Measurements from ENCODE around the gene RUBCN. TPM values are rescaled to one million over a fixed set of nuclear protein-coding genes. Genes with fewer than 3 reads are reported as not detected.

The RUBCN gene
- total and polyA plus RNA-seq, 7 donors = 2.4 to 41.8 (median 35.2) TPM

DNA sequence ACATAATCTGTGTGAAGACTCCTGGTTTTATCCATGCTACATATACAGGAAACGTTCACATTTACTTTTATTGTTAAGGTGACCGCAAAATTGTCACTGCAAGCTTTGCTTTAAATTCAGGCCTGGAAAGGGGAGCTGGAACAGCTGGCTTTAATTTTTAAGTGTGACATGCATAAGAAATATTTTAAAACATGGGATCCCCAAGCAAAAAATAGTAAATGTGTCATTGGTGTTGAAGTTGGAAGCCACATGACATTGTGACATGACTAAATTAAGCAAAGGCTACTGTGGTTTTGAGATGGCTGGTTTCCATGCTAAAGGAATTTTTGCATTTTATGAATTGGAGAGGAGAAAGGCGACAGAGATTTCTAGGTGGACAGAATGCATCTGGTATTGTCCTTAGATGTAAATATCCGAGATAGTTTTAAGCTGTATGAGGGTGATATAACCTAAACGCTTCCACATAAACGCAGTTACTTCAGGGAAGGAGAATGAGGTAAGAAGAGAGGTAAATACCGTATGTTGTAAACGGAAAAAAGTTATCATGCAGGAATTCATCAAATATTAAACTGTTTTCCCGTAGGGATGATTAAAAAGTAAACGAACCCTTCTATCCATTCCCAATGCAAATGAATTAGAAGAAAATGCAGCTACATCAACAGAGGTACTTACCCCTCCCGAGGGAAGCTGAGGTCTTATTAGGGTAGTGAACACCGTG lies 12.1 kb upstream of the RUBCN start:
- WGBS, 2 donors = 20 to 33% methylated on average over 12 of the region's 12 CpGs
- TF ChIP-seq EP300 (IDR thresholded peaks at IDR 0.05) (no peak), POLR2A (IDR thresholded peaks at IDR 0.05) (no peak), POLR2AphosphoS5 (IDR thresholded peaks at IDR 0.05) (no peak)
- TF ChIP-seq, protein P1, sequence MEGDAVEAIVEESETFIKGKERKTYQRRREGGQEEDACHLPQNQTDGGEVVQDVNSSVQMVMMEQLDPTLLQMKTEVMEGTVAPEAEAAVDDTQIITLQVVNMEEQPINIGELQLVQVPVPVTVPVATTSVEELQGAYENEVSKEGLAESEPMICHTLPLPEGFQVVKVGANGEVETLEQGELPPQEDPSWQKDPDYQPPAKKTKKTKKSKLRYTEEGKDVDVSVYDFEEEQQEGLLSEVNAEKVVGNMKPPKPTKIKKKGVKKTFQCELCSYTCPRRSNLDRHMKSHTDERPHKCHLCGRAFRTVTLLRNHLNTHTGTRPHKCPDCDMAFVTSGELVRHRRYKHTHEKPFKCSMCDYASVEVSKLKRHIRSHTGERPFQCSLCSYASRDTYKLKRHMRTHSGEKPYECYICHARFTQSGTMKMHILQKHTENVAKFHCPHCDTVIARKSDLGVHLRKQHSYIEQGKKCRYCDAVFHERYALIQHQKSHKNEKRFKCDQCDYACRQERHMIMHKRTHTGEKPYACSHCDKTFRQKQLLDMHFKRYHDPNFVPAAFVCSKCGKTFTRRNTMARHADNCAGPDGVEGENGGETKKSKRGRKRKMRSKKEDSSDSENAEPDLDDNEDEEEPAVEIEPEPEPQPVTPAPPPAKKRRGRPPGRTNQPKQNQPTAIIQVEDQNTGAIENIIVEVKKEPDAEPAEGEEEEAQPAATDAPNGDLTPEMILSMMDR (IDR thresholded peaks at IDR 0.05) = no peak
- Histone ChIP-seq H3K27ac (peak overlapping the region; percentile 89 to 98 (median 95)), H3K27me3 (no peaks in the 10 kb centered on the region), H3K4me3 (peak overlapping the region; percentile 56 to 85 (median 77)), H3K9me3 (no peaks in the 10 kb centered on the region), H3K36me3 (no peaks in the 10 kb centered on the region), H3K4me1 (peaks cover 0 to 33% (median 23%) of the 10 kb centered on the region in 4 donors)
- intact Hi-C loops (cut with DNase I) = loop anchor here (1.0 to 5.0 kb wide), 2 partner anchors 11 to 99 kb away; no protein-coding TSS in a partner anchor
- DNase-seq = no peak

DNA sequence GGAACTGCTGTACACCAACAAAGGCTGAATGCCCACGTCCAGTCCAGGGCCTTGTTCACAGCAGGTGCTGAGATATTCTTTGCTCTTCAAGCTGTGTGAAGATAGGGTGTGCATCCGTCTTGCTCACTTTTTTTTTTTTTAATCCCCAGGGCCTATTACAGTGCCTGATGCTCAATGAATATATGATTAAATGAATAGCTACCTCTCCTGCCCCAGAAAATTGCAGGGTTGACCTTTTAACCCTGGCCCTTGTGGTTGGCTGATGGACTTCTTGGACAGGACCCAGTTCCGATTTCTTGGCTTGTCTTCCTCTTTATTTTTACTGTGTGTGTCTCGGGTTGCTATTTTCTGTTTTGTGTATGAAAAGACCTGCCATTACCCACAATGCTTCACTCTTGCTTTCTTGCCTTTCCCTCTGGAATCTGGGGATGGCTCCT lies 10.1 kb upstream of the RUBCN start:
- DNase-seq = no peak
- Histone ChIP-seq H3K9me3 (no peaks in the 10 kb centered on the region), H3K27ac (no peak overlapping the region), H3K4me3 (no peak overlapping the region), H3K36me3 (no peaks in the 10 kb centered on the region), H3K4me1 (peaks cover 0 to 19% (median 12%) of the 10 kb centered on the region in 4 donors), H3K27me3 (no peaks in the 10 kb centered on the region)
- TF ChIP-seq POLR2AphosphoS5 (IDR thresholded peaks at IDR 0.05) = no peak
- TF ChIP-seq, protein P1 (IDR thresholded peaks at IDR 0.05) = no peak
- no peak for TF ChIP-seq POLR2A (IDR thresholded peaks at IDR 0.05)
- TF ChIP-seq EP300 (IDR thresholded peaks at IDR 0.05) = no peak
- 69 to 78% methylated on average over 4 of the region's 4 CpGs for WGBS, 2 donors
- intact Hi-C loops (cut with DNase I) = loop anchor here (5.0 kb wide), 1 partner anchor 100 kb away; no protein-coding TSS in a partner anchor

DNA sequence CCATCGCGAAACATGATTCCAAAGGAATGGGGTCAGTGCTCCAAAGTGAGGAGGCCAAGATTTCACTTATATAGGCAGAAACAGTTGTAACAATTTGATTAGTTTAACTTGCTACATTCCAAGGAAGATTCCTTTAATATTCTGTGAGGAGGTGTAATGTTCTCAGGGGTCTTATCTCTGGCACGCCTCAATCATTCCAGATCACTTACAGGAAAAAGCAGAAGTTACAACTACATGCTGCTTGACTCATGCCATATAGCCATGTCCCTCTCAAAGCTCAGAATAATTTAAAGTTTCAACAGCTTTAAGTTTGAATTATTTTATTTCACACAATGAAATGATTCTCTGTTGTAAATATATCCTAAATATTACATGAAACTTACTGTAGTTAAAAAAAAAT lies 9.5 kb upstream of the RUBCN start:
- no peaks in the 10 kb centered on the region for H3K36me3 ChIP-seq
- peaks cover 0 to 13% (median 6%) of the 10 kb centered on the region in 4 donors for H3K4me1 ChIP-seq
- H3K27me3 ChIP-seq = no peaks in the 10 kb centered on the region
- intact Hi-C loops (cut with DNase I) = loop anchor here (5.0 kb wide), 1 partner anchor 101 kb away; no protein-coding TSS in a partner anchor
- WGBS, 2 donors = 83 to 84% methylated on average over 3 of the region's 3 CpGs
- TF ChIP-seq, protein P1 (IDR thresholded peaks at IDR 0.05) = no peak
- TF ChIP-seq POLR2AphosphoS5 (IDR thresholded peaks at IDR 0.05) (no peak), EP300 (IDR thresholded peaks at IDR 0.05) (no peak), POLR2A (IDR thresholded peaks at IDR 0.05) (no peak)
- DNase-seq = no peak
- no peak overlapping the region for H3K4me3 ChIP-seq
- H3K27ac ChIP-seq = no peak overlapping the region
- no peaks in the 10 kb centered on the region for H3K9me3 ChIP-seq

DNA sequence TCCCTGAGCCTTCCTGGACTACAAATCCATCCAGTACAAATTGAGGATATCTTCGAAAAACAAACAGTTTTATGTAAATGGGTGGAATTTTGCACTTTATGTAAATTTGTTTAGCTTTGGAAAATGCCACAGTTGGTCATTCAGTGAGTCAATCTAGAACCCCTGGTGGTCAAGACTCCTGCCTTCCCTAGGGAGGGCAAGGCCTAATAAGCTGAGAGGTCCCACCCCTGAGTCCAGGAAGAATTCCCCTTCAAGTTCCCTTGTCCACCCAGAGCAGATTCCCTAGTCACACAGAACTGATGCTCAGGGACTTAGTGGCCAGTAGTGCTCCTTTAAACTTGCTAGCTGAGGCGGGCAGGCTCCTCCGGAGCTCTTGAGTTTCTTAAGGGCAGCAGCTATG lies 6.1 kb upstream of the RUBCN start:
- DNase-seq = no peak
- Histone ChIP-seq H3K36me3 (no peaks in the 10 kb centered on the region), H3K4me3 (no peak overlapping the region), H3K27me3 (no peaks in the 10 kb centered on the region), H3K27ac (no peak overlapping the region), H3K4me1 (peaks cover 0 to 2% (median under 1%) of the 10 kb centered on the region in 4 donors), H3K9me3 (no peaks in the 10 kb centered on the region)
- WGBS, 2 donors = 90 to 92% methylated on average over 3 of the region's 3 CpGs
- intact Hi-C loops (cut with DNase I) = no loop called here
- no peak for TF ChIP-seq POLR2A (IDR thresholded peaks at IDR 0.05)
- TF ChIP-seq POLR2AphosphoS5 (IDR thresholded peaks at IDR 0.05) = no peak
- no peak for TF ChIP-seq EP300 (IDR thresholded peaks at IDR 0.05)
- TF ChIP-seq, protein P1 (IDR thresholded peaks at IDR 0.05) = no peak
